HepG2 (cell line): Measurements from ENCODE around the gene DDAH1. TPM values are rescaled to one million over a fixed set of nuclear protein-coding genes. Genes with fewer than 3 reads are reported as not detected.

Experiments used
- DRAP1 ChIP-seq: IDR thresholded peaks from 2 replicates; pipeline ENCODE4 v1.6.1; 2016; ENCODE audit warnings: missing genetic modification reagents, missing compliant biosample characterization
- ELF3 ChIP-seq: IDR thresholded peaks from 2 replicates; pipeline ENCODE4 v1.6.1; 2016; ENCODE audit warnings: missing genetic modification reagents, missing compliant biosample characterization
- GABPB1 ChIP-seq: IDR thresholded peaks from 2 replicates; pipeline ENCODE4 v1.6.1; 2016; ENCODE audit warnings: mild to moderate bottlenecking, missing genetic modification reagents, moderate library complexity, missing compliant biosample characterization
- HES4 ChIP-seq: sonication (generic); formaldehyde crosslinking; IDR thresholded peaks from 2 replicates; pipeline ENCODE4 v1.9.0; 2021; ENCODE audit warnings: mild to moderate bottlenecking, missing genetic modification reagents, borderline replicate concordance
- KDM2A ChIP-seq: sonication (generic); formaldehyde crosslinking; IDR thresholded peaks from 2 replicates; pipeline ENCODE4 v1.4.0; 2020; ENCODE audit warnings: low read depth, missing genetic modification reagents, borderline replicate concordance
- PHF20 ChIP-seq: sonication (generic); formaldehyde crosslinking; IDR thresholded peaks from 2 replicates; pipeline ENCODE4 v1.5.0; 2020; ENCODE audit warnings: mild to moderate bottlenecking, missing genetic modification reagents
- POLR2A ChIP-seq, 2 experiments: IDR thresholded peaks; 2 replicates each; pipeline ENCODE4 v1.6.1; 2011; ENCODE audit warnings: low read depth in 2 of 2, low read length in 2 of 2, mild to moderate bottlenecking in 1 of 2, moderate library complexity in 1 of 2; ENCODE audit not compliant: insufficient read depth in 1 of 2
- PRMT3 ChIP-seq: sonication (generic); formaldehyde crosslinking; IDR thresholded peaks from 2 replicates; pipeline ENCODE4 v1.8.1; 2022; ENCODE audit warnings: low read depth, mild to moderate bottlenecking, moderate library complexity, missing genetic modification reagents, borderline replicate concordance
- SUZ12 ChIP-seq: fragments of 150-350 bp; IDR thresholded peaks from 2 replicates; pipeline ENCODE4 v1.6.1; 2014; ENCODE audit warnings: low read depth, low read length
- THAP7 ChIP-seq: sonication (generic); formaldehyde crosslinking; IDR thresholded peaks from 2 replicates; pipeline ENCODE4 v1.8.1; 2023; ENCODE audit warnings: mild to moderate bottlenecking, missing genetic modification reagents
- ZFYVE20 ChIP-seq: sonication (generic); formaldehyde crosslinking; IDR thresholded peaks from 2 replicates; pipeline ENCODE4 v1.8.0; 2023; ENCODE audit warnings: low read depth, mild to moderate bottlenecking, moderate library complexity, missing genetic modification reagents, borderline replicate concordance
- ZKSCAN8 ChIP-seq: IDR thresholded peaks from 2 replicates; pipeline ENCODE4 v1.6.1; 2016; ENCODE audit warnings: borderline replicate concordance, missing genetic modification reagents, missing compliant biosample characterization
- ZMAT3 ChIP-seq: sonication (generic); formaldehyde crosslinking; conservative IDR thresholded peaks from 2 replicates; pipeline ENCODE4 v1.7.0; 2021; ENCODE audit warnings: missing genetic modification reagents
- ZNF12 ChIP-seq: sonication (generic); formaldehyde crosslinking; IDR thresholded peaks from 2 replicates; pipeline ENCODE4 v1.5.0; 2020; ENCODE audit warnings: missing genetic modification reagents
- ZNF33A ChIP-seq: sonication (generic); formaldehyde crosslinking; IDR thresholded peaks from 2 replicates; pipeline ENCODE4 v1.5.1; 2020; ENCODE audit warnings: missing genetic modification reagents, mild to moderate bottlenecking, moderate library complexity, borderline replicate concordance
- ZNF563 ChIP-seq: sonication (generic); formaldehyde crosslinking; IDR thresholded peaks from 2 replicates; pipeline ENCODE4 v1.8.0; 2022; ENCODE audit warnings: mild to moderate bottlenecking, moderate library complexity, missing genetic modification reagents
- ZNF609 ChIP-seq: sonication (generic); formaldehyde crosslinking; IDR thresholded peaks from 2 replicates; pipeline ENCODE4 v1.4.0; 2020; ENCODE audit warnings: mild to moderate bottlenecking, missing genetic modification reagents, borderline replicate concordance
- ZNF614 ChIP-seq: IDR thresholded peaks from 2 replicates; pipeline ENCODE4 v1.6.1; 2018; ENCODE audit warnings: missing biosample characterization, missing genetic modification reagents, inconsistent platforms, borderline replicate concordance
- ZNF674 ChIP-seq: sonication (generic); formaldehyde crosslinking; IDR thresholded peaks from 2 replicates; pipeline ENCODE4 v1.5.0; 2020; ENCODE audit warnings: low read depth, mild to moderate bottlenecking, missing genetic modification reagents
- ZNF710 ChIP-seq: sonication (generic); formaldehyde crosslinking; IDR thresholded peaks from 2 replicates; pipeline ENCODE4 v1.5.0; 2020; ENCODE audit warnings: mild to moderate bottlenecking, missing genetic modification reagents, borderline replicate concordance
- ZNF720 ChIP-seq: sonication (generic); formaldehyde crosslinking; IDR thresholded peaks from 2 replicates; pipeline ENCODE4 v1.4.0; 2020; ENCODE audit warnings: missing genetic modification reagents
- ZNF891 ChIP-seq: sonication (generic); formaldehyde crosslinking; IDR thresholded peaks from 2 replicates; pipeline ENCODE4 v1.5.0; 2020; ENCODE audit warnings: mild to moderate bottlenecking, missing genetic modification reagents
- polyA plus RNA-seq, 8 experiments: library from polyadenylated mRNA; depleted of rRNA in 3 of 8; stranded (reverse) in 7 of 8; unstranded in 1 of 8; fragments of >200 nt; fragmentation: Illumina TruSeq in 4 of 8; extraction: Trizol in 4 of 8; gene quantifications; 2 replicates each; pipeline versions ENCODE4 v1.2.1 to v1.2.3, GENCODE V29; 2011 to 2016; ENCODE audit warnings: low read depth in 4 of 8, missing spikeins in 1 of 8, mixed read lengths in 1 of 8; ENCODE audit not compliant: insufficient read depth in 1 of 8
- total RNA-seq, 5 experiments: library from RNA; depleted of rRNA; stranded (reverse); fragments of >200 nt; fragmentation: Illumina TruSeq; extraction: Trizol; gene quantifications; 2 replicates each; pipeline ENCODE4 v1.2.3, GENCODE V29; 2016; ENCODE audit warnings: low read depth in 1 of 5

DDAH1 gene
- total and polyA plus RNA-seq, 2 of the 13 experiments (the other 11 are each of a cell fraction or from before 2014, with no cell fraction given) = 39.7 to 64.4 TPM

- TF ChIP-seq DRAP1 (CRISPR knock-in tag) = peak; percentile 11; the same call in 1 of the 2 replicates
- TF ChIP-seq ZNF609 (CRISPR knock-in tag) = 0 out of 2 replicates have a peak, but pooled peaks have one; percentile 20
- no peak for TF ChIP-seq ZNF12 (CRISPR knock-in tag)
- 0 out of 2 replicates have a peak, but pooled peaks have one; percentile 38 for TF ChIP-seq PHF20 (CRISPR knock-in tag)
- TF ChIP-seq GABPB1 (CRISPR knock-in tag) = peak; percentile 61; the same call in 1 of the 2 replicates
- no peak for TF ChIP-seq ZNF710 (CRISPR knock-in tag)
- TF ChIP-seq ZNF674 = peak; percentile 70; the same call in 1 of the 2 replicates
- peak; percentile 74 for TF ChIP-seq ZFYVE20
- peak; percentile 73; the same call in 1 of the 2 replicates for TF ChIP-seq ZNF891 (CRISPR knock-in tag)
- TF ChIP-seq ZMAT3 (CRISPR knock-in tag) = 0 out of 2 replicates have a peak, but pooled peaks have one; percentile 43
- TF ChIP-seq ZNF614 (CRISPR knock-in tag) = no peak
- TF ChIP-seq ELF3 (CRISPR knock-in tag) = peak; percentile 6; the same call in 1 of the 2 replicates
- peak; percentile 9; the same call in 1 of the 2 replicates for TF ChIP-seq KDM2A (CRISPR knock-in tag)
- no peak for TF ChIP-seq ZNF33A (CRISPR knock-in tag)
- TF ChIP-seq POLR2A (IDR thresholded peaks at IDR 0.05; ENCODE audit: insufficient read depth in 1 of 2, low read depth in 2 of 2, low read length in 2 of 2) = peak; percentile 61 to 78; a peak in 3 of 4 replicates
- peak; percentile 67; the same call in 1 of the 2 replicates for TF ChIP-seq ZNF563 (CRISPR knock-in tag)
- TF ChIP-seq PRMT3 (CRISPR knock-in tag) = peak; percentile 39; the same call in 1 of the 2 replicates
- no peak for TF ChIP-seq ZKSCAN8
- peak; percentile 63 for TF ChIP-seq HES4 (CRISPR knock-in tag)
- TF ChIP-seq THAP7 = peak; percentile 20; the same call in 1 of the 2 replicates
- TF ChIP-seq SUZ12 = no peak
- no peak for TF ChIP-seq ZNF720
Measured at GRCh38 chr1:85464497-85465098, 361 bp downstream of the DDAH1 start (continued).
